ENCODE measurements around the gene CDH6.

- TF ChIP-seq, protein P1, sequence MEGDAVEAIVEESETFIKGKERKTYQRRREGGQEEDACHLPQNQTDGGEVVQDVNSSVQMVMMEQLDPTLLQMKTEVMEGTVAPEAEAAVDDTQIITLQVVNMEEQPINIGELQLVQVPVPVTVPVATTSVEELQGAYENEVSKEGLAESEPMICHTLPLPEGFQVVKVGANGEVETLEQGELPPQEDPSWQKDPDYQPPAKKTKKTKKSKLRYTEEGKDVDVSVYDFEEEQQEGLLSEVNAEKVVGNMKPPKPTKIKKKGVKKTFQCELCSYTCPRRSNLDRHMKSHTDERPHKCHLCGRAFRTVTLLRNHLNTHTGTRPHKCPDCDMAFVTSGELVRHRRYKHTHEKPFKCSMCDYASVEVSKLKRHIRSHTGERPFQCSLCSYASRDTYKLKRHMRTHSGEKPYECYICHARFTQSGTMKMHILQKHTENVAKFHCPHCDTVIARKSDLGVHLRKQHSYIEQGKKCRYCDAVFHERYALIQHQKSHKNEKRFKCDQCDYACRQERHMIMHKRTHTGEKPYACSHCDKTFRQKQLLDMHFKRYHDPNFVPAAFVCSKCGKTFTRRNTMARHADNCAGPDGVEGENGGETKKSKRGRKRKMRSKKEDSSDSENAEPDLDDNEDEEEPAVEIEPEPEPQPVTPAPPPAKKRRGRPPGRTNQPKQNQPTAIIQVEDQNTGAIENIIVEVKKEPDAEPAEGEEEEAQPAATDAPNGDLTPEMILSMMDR (IDR thresholded peaks at IDR 0.05): no peak
- TF ChIP-seq EZH2 (IDR thresholded peaks at IDR 0.05) (no peak), EZH2phosphoT487 (IDR thresholded peaks at IDR 0.05) (no peak)
These were observed 95.9 kb downstream of the CDH6 start for GRCh38 chr5:31289429-31289828.
